HG02588 (cell line): ENCODE measurements around the gene ZNF300.
A peak's percentile ranks its signal among the peaks of the same experiment; 100 is the strongest.
"Not testable (repeated sequence)": the region's sequence is repeated elsewhere in the genome, so short reads cannot be mapped to it uniquely, and the experiment has no call there.

Source experiments
- ATAC-seq: cut with Tn5 transposase; IDR thresholded peaks from one replicate; pipeline ENCODE4 v1.9.1; 2021; ENCODE audit warnings: mild to moderate bottlenecking, moderate library complexity; ENCODE audit not compliant: unreplicated experiment

ZNF300 gene

GRCh38 chr5:150904479-150905311 is at the start of gene ZNF300:
TSS of gene ZNF300 (minus strand) at chr5:150904980. CDS start at chr5:150903155, 1,825 bp downstream.
- no peak for ATAC-seq

GRCh38 chr5:150948539-150948938 is 43.8 kb upstream of the ZNF300 start:
- ATAC-seq = no peak

DNA sequence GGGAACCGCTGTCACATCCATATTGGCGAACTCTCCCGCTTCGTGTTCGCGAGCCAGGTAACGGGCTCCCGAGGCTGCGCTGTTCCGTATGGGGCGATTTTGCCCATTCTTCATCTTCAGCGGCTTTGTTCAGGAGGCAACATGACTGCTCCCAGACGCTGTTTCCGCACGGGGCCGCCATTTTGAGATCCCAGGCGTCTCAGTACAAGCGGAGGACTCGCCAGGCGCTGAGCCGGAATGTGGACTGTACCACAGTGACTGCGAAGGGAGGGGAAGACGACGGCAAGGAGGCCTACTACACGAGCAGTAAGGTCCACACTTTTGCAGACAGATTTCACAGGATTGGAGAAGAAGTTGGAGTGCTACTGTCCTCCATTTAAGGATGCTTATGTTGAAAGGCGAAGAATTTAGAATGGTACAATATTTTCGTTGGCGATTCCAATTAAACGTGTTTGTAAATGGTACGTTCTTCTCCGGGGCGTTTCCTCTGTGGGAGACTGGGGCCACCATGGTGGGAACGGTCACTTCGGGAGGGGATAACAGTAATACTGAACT is 41.6 kb upstream of the ZNF300 start:
- no peak for ATAC-seq

DNA sequence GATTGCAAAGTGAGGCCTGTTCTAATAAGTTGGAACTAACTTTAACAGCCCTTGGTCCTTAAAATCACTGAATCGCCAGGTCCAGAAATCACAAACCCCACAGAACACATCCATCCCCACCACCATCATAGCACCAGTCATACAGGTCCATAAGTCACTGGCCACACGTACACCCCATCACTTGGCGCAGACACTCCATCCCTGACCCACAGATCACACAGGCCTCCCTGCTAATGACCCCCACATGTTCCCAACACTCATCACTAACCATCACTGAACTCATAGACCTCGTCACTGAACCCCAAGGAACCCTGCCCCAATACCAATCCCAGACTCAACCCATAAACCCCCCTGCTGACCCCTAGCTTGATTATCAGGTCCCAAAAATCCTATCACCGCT is 41.2 kb upstream of the ZNF300 start:
- ATAC-seq = no peak

- ATAC-seq = no peak
Measured at GRCh38 chr5:150945486-150945885, 40.7 kb upstream of the ZNF300 start.

GRCh38 chr5:150931368-150931965 is 26.7 kb upstream of the ZNF300 start:
- ATAC-seq = no peak

- ATAC-seq = no peak
Measured at GRCh38 chr5:150918613-150919012, 13.8 kb upstream of the ZNF300 start.

GRCh38 chr5:150912312-150912814 is 7.6 kb upstream of the ZNF300 start:
- no peak for ATAC-seq

DNA sequence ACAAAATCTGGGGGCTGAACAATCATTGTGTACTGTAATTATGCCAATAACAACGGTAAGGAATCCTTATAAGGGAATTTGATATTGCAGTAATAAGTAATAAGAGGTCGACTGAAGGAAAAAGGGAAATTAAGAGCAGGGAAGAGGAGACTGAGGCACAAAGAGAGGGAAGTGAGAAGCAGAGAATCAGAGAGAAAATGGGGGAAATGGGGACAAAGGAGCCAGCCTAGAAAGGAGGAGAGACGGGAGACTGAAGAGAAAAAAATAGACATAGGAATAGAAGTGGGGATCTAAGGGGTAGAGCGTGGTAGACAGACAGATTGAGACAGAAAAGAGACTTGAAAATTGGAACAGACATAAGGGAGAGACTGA is 518 bp upstream of the ZNF300 start:
- ATAC-seq = no peak

DNA sequence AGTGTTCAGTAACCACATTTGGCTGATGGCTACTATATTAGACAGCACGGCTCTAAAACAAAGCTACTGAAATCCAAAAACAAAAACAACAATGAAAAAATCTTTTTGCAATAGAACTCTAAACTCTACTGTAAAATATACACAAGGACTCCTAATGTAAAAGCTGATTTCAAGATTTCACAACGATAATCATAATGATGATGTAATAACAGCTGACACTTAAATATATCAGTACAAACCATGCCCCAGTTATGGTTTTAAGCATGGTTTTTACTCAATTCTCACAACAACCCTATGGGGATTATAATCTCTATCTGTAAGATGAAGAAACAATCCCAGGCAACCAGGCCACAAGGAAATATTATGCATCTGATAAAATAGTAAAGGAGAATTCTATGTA is 3.3 kb downstream of the ZNF300 start:
- ATAC-seq = no peak

DNA sequence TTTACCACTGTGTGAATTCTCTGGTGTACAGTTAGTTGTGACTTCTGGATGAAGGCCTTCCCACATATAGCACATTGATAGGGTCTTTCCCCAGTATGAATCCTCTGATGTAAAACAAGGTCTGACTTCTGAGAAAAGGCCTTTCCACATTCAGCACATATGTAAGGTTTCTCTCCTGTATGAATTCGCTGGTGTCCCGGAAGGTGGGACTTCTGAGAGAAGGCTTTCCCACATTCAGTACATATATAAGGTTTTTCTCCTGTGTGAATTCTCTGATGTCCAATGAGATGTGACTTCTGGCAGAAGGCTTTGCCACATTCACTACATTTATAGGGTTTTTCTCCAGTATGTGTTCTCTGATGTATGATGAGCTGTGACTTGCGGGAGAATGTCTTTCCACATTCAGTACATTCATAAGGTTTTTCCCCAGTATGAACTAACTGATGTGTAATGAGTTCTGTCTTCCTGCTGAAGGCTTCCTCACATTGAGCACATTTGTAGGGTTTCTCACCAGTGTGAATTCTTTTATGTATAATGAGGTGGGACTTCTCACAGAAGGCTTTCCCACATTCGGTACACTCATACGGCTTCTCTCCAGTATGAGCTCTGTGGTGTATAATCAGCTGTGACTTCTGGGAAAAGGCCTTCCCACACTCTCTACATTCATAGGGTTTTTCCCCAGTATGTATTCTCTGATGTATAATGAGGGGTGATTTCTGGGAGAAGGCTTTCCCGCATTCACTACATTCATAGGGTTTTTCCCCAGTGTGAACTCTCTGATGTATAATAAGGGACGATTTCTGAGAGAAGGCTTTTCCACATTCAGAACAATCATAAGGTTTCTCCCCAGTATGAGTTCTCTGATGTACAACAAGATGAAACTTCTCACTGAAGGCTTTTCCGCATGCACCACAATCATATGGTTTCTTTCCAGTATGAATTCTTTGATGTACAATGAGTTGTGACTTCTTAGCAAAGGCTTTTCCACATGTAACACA is 9.1 kb downstream of the ZNF300 start:
- ATAC-seq = no peak

- no peak for ATAC-seq
Measured at GRCh38 chr5:150879358-150879757, 25.4 kb downstream of the ZNF300 start.

DNA sequence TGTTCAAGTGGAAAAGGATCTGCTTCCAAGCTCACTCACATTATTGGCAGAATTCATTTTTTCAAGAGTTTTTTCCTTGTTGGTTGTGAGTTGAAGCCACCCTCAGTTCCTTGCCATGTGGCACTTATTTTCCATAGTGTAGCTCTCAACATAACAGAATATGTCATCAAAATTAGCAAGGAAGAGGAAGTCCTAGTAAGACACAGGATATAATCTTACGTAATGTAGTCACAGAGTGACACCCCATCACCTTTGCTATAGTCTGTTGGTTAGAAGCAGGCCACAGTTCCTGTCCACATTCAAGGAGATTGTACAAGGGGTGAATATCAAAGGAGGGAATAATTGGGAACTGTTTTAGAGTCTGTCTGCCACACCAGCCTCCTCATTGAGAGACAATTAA is 42.7 kb downstream of the ZNF300 start:
- ATAC-seq = no peak

DNA sequence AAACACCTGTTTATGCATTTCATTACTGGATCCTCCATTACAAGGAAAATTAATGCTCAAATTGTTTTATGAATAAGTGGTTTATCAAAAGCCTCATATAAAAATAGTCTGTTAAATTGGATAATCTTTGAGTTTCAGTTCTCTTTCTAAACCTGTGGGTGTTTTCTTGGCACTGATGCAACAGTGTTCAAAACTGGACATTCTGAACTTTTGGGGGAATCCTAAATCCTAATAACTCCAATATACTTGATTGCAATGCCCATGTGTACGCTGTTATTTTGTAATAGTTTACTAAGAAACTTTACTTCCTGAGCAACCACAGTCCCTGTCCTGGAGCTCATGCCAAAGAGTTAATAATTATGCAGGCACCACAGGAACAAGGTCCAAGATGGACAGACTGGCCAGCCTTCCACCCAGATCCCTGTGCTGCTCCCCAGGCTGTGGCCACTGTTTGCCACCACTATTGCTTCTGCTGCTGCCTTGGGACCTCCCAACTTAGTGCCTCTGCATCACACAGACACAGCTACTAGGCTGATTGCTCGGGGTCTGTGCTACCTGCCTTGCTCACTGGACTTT is 44.4 kb downstream of the ZNF300 start:
- ATAC-seq = no peak

DNA sequence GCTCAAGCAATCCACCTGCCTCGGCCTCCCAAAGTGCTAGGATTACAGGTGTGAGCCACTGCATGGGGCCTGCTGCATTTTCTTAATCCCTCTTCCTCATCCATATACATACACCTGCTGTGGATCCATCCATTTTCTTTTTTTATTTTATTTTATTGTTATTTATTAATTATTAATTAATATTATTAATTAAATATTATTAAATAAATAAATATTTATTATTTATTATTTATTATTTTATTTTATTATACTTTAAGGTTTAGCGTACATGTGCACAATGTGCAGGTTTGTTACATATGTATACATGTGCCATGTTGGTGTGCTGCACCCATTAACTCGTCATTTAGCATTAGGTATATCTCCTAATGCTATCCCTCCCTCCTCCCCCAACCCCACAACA is 48.1 kb downstream of the ZNF300 start:
- not testable (repeated sequence) for ATAC-seq

DNA sequence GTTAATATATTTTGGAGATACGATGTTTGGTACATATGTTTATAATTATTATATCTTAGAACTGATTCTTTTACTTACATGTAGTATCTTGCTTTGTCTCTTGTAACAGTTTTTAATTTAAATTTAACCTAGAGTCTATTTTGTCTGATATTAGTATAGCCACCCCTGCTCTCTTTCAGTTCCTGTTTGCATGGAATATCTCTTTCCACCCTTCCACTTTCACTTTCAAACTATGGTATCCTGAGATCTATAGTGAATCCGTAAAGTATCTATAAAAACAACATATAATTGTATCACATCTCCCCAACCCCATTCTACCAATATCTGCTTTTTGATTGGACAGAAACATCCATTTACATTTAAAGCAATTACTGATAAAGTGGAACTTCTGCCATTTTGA is 51.2 kb downstream of the ZNF300 start:
- no peak for ATAC-seq

DNA sequence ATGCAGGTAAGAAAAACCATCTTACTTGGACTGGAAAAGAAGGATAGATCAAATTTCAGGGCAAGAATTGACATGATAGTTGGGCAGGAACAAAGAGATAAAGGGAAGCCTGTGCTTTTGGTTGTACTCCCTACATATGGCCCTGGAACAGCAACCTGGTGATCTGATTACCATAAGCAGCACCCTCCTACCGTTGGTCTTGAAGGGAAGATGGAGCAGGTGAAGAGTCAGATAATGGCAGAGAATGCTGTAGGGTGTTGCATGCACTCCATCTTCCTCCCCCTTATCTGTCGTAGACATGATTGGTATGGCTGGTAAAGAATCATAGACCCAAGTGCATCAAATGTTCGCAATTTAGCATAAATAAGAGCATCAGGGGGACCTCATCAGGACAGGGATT is 53.7 kb downstream of the ZNF300 start:
- no peak for ATAC-seq

DNA sequence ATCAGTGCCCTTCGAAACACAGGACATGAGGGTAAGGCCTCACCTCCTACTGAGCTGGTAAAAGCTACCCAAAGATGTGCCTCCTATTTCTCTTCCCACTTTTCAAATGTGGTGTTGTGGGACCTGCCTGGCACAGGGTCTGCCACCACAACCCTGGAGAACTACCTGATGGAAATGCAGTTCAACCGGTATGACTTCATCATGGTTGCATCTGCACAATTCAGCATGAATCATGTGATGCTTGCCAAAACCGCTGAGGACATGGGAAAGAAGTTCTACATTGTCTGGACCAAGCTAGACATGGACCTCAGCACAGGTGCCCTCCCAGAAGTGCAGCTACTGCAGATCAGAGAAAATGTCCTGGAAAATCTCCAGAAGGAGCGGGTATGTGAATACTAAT is 56.5 kb downstream of the ZNF300 start:
- ATAC-seq = no peak

GRCh38 chr5:150847334-150847695 is 57.5 kb downstream of the ZNF300 start:
- ATAC-seq = no peak

DNA sequence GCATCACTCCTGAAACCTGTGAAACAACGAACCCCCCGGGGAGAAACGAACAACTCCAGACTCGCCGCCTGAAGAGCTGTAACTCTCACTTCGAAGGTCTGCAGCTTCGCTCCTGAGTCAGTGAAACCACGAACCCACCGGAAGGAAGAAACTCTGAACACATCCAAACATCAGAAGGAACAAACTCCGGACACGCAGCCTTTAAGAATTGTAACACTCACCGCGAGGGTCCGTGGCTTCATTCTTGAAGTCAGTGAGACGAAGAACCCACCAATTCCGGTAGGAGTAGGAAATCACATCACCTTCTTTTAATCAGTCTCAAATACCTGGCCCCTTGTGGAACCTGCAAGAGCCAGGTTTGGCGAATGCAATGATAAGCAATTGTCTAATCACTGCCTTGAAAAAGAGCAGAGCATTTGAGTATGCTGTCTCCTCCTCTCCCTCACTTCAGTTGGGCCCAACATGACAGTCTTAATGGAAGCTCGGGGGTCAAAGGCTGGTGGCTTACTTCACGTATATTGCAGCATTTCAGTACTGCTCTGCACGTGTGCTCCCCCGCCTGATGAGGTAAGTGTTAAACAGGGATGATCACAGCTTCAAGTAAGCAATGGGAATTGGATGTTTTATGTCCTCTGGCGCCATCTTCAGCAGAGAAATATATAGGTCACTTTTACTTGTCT is 58.0 kb downstream of the ZNF300 start:
- peak; percentile 90 for ATAC-seq
